Stimulated activated CD4-positive, alpha-beta T cell treated with anti-CD3 and anti-CD28 coated beads, Interleukin-4, amount 100 ng/mL, for 24 hours (primary cell): Measurements from ENCODE around the gene GART.

Source experiments
- DNase-seq: peaks from one replicate; pipeline ENCODE4 v3.0.0-alpha.2; 2020

The GART gene

DNA sequence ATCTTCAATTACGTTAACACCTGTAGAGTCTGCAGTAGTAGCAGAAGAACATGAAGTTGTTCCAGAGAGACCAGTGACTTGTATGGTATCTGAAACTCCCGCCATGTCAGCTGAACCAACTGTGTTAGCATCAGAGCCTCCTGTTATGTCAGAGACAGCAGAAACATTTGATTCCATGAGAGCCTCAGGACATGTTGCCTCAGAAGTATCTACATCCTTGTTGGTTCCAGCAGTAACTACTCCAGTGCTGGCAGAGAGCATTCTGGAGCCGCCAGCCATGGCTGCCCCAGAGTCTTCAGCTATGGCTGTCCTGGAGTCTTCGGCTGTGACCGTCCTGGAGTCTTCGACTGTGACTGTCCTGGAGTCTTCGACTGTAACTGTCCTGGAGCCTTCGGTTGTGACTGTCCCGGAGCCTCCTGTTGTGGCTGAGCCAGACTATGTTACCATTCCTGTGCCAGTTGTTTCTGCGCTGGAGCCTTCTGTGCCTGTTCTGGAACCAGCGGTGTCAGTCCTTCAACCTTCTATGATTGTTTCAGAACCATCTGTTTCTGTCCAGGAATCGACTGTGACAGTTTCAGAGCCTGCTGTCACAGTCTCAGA is 11.2 kb upstream of the GART start:
- no peak for DNase-seq

DNA sequence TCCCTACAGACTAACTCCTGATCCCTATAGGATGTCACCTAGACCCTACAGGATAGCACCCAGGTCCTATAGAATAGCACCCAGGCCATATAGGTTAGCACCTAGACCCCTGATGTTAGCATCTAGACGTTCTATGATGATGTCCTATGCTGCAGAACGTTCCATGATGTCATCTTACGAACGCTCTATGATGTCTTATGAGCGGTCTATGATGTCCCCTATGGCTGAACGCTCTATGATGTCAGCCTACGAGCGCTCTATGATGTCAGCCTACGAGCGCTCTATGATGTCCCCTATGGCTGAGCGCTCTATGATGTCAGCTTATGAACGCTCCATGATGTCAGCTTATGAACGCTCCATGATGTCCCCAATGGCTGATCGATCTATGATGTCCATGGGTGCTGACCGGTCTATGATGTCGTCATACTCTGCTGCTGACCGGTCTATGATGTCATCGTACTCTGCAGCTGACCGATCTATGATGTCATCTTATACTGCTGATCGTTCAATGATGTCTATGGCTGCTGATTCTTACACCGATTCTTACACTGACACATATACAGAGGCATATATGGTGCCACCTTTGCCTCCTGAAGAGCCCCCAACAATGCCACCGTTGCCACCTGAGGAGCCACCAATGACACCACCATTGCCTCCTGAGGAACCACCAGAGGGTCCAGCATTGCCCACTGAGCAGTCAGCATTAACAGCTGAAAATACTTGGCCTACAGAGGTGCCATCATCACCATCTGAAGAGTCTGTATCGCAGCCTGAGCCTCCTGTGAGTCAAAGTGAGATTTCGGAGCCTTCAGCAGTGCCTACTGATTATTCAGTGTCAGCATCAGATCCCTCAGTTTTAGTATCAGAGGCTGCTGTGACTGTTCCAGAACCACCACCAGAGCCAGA is 10.4 kb upstream of the GART start:
- DNase-seq = no peak

DNA sequence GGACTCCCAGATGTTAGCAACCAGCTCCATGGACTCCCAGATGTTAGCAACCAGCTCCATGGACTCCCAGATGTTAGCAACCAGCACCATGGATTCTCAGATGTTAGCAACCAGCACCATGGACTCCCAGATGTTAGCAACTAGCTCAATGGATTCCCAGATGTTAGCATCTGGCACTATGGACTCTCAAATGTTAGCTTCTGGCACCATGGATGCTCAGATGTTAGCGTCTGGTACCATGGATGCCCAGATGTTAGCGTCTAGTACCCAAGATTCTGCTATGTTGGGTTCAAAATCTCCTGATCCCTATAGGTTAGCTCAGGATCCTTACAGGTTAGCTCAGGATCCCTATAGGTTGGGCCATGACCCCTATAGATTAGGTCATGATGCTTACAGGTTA is 9.7 kb upstream of the GART start:
- no peak for DNase-seq

DNA sequence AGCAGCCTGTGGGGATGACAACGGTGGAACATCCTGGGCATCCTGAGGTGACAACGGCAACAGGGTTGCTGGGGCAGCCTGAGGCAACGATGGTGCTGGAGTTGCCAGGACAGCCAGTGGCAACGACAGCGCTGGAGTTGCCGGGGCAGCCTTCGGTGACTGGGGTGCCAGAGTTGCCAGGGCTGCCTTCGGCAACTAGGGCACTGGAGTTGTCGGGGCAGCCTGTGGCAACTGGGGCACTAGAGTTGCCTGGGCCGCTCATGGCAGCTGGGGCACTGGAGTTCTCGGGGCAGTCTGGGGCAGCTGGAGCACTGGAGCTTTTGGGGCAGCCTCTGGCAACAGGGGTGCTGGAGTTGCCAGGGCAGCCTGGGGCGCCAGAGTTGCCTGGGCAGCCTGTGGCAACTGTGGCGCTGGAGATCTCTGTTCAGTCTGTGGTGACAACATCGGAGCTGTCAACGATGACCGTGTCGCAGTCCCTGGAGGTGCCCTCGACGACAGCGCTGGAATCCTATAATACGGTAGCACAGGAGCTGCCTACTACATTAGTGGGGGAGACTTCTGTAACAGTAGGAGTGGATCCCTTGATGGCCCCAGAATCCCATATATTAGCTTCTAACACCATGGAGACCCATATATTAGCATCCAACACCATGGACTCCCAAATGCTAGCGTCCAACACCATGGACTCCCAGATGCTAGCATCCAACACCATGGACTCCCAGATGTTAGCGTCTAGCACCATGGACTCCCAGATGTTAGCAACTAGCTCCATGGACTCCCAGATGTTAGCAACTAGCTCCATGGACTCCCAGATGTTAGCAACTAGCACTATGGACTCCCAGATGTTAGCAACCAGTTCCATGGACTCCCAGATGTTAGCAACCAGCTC is 9.1 kb upstream of the GART start:
- no peak for DNase-seq

DNA sequence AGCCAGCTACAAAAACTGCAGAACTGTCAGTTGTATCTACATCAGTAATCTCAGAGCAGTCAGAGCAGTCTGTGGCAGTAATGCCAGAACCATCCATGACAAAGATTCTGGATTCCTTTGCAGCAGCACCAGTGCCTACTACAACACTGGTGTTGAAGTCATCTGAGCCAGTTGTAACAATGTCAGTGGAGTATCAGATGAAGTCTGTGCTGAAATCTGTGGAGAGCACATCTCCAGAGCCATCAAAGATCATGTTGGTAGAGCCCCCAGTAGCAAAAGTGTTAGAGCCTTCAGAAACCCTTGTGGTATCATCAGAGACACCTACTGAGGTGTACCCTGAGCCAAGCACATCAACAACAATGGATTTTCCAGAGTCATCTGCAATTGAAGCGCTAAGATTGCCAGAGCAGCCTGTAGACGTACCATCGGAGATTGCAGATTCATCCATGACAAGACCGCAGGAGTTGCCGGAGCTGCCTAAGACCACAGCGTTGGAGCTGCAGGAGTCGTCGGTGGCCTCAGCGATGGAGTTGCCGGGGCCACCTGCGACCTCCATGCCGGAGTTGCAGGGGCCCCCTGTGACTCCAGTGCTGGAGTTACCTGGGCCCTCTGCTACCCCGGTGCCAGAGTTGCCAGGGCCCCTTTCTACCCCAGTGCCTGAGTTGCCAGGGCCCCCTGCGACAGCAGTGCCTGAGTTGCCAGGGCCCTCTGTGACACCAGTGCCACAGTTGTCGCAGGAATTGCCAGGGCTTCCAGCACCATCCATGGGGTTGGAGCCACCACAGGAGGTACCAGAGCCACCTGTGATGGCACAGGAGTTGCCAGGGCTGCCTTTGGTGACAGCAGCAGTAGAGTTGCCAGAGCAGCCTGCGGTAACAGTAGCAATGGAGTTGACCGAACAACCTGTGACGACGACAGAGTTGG is 8.2 kb upstream of the GART start:
- no peak for DNase-seq

DNA sequence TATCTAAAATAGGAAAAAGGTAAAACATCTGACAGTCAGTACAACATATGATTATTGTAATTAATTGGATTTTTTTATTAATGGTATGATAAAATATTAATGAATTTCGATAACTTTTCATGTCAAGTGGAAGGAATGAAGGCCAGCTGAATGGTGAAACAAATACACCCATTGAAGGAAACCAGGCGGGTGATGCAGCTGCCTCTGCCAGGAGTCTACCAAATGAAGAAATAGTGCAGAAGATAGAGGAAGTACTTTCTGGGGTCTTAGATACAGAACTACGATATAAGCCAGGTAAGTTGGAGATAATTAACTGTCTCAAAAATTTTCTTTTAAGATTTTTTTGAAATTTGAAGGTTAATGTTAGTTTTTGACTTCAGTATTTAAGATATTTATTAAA is 4.2 kb upstream of the GART start:
- DNase-seq = no peak

DNA sequence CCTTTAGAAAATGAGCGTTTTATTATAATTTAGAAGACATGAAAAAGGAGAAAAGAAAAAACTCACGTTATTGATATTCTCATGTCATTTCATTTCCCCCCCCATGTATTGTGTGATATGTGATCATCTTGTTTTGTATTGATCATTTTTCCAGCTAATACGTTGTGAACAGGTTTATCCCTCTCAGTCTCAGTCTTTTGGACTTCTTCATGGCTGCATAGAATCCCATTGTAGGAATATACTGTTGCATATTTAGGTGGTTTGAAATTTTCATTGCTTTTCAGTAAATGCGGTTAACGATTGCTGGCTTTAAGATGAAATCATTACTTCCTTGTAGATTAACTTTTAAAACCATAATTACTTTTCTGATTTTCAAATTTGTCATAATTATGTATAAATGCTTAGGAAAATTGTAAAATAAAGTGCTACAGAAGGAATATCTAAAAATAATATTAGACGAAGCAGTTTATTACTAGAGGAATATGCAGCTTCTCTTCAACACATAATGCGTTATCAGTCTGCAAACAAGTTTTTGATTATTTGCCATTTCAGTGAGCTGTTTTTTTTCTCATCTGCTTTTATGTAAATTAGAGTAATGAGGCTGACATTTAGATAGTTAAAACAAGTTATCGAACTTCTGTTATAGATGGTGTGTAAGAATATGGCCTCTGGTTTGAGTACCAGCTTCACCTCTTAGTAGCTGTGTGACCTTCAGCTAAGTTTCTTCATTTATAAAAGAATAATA is 2.7 kb upstream of the GART start:
- no peak for DNase-seq

DNA sequence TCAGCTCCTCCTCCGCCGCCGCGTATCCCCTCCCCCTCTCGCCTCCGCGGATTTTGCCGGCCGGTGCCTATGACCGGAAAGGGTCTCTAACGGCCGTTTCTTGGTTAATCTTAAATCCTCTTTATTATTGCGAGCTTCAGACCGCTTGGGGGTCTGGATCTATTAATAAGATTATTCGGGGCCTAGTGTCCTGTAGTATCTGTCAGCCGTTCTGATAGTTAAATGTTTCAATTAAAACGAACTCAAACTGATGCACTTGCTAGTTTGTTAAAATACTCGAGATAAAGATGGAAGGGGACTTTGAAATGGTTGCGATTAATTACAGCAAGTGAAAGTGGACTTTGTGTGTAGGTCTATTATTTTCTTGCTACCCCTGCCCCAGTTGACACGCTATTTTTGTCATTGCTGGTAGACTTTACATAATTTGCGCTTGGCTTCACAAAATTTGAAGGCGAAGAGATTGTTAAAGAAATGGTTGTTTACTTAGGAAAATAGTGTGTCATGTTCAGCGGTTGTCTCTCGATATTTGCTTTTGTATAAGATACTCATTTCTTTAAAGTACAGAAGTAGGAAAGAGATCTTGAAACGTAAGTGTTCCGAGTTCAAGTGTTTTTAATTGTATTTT is 1.7 kb upstream of the GART start:
- peak; percentile 74 for DNase-seq

DNA sequence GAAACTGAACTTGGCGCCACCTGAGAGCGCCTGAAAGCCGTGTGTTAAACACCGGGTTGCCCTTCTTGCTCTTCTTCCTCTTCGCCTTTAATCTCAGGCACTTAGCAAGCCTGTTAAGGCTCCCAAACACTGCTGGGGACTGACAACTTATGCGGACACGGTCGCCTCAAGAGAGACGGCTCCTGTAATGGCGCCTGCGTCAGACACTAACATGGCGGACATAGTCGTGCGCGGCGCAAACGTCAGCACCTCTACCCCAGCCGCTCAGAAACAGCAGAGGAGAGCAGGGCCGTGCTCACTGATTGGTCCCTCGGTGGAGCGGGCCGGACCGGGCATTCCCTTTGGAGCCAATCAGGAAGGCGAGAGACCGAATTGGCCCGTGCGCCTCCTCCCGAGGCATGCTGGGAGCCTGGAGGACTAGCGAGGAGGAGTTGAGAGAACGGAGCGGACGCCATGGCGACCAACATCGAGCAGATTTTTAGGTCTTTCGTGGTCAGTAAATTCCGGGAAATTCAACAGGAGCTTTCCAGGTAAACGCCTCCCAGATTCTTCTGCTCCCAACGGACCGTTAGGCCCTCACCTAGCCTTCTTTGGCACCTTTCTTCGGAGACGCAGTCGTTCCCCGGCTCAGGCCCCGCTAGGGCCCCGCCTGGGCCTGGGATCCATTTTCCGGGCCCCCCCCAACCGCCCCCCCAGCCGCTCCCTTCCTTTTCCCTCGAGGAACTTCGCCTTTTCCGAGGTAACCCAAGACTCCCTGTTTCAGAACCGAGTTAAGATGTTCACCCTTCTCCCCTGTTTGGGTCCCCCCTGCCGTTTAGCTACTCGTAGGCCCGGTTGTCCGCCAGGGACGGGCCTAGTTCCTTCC is 955 bp upstream of the GART start, which contains the start of gene SON:
Gene SON, plus strand, starts transcription at position 399 of the 865 bp plus-strand sequence. Its CDS starts 55 bp downstream, at position 454.
- peak; percentile 98 for DNase-seq

DNA sequence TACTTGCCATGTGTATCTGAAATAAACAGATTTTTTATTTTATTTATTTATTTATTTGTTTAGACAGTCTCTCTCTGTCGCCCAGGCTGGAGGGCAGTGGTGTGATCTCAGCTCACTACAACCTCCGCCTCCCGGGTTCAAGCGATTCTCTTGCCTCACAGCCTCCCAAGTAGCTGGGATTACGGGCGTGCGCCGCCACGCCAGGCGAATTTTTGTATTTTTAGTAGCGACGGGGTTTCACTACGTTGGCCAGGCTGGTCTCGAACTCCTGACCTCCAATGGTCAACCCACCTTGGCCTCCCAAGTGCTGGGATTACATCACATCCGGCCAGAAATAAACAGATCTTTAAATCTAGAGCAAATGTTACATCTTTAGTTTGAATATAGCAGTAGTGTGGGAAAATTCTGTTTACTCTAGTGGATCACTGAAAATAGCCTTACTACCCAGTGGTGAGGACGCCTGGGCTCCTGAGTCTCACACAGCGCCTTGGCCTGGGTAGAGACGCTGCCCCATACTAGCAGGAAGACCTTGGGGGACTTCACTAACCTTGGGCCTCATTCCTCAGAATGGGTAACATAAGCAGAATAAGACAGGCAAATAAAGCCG is 709 bp downstream of the GART start:
- peak; percentile 22 for DNase-seq

DNA sequence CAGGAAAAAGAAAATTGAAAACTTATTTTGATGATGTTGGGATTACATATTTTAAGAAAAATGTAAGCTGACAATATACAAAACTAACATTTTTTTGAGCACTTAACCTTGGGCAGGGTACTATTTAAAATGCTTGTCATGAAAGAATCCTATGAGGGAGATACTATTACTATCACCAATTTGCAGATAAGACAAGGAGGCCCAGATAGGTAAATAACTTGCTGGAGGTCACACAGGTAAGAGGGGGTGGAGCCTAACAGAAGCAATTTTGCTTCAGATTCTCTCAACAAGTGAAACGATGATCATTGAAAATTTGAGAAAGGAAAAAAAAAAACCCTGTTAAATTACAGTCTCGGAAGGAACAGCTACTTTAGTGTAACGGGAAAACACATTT is 1.2 kb downstream of the GART start:
- DNase-seq = no peak

DNA sequence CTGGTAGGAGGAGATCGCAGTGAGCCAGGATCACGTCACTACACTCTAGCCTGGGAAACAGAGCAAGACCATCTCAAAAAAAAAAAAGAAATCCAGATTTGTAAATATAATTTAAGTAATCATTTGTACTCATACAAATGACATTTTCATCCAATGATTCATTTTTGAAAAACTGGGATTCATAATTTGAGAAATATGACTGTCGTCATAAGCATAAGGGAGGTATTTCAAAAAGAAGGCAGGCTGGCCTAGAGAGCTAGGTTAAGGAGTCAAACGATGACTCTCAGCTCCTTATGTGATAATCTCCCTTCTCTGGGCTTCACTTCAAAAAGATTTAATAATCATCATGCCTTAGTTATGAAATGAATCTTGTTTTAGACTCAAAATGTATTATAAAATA is 2.3 kb downstream of the GART start:
- no peak for DNase-seq

DNA sequence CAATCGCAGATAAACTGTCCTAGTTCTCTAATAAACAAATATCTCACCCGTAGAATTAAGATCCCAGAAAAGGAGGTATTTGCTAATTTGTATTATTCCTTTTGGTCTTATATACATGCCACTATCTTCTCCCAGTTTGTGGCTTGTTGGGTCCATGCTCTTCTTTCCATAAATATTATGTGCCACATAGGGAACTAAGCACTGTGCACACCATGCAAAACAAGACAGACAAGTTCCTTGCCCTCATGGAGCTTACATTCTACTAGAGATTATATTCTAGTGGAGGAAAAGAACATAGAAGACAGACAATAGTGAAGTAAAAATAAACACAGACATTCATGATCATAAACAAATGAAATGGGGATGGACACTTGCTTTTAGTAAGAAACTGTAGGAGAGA is 4.7 kb downstream of the GART start:
- no peak for DNase-seq

DNA sequence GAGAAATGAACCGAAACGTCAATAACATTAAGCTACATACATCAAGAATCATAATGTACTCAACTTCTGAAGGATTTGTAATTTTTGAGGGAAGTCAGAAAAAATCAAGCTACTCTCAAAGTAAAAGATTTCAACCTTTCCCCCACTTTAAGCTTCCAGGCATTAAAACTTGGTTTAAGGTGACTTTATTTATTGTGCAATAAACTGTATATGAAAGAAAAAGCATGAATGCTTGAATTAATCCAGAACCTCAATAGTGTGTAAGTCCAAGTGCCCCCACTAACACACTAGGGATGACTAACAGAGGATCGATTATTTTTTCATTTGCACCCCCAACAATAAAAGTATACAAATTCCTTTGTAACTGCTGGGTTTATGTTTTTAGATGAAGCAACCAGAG is 10.9 kb downstream of the GART start:
- no peak for DNase-seq

DNA sequence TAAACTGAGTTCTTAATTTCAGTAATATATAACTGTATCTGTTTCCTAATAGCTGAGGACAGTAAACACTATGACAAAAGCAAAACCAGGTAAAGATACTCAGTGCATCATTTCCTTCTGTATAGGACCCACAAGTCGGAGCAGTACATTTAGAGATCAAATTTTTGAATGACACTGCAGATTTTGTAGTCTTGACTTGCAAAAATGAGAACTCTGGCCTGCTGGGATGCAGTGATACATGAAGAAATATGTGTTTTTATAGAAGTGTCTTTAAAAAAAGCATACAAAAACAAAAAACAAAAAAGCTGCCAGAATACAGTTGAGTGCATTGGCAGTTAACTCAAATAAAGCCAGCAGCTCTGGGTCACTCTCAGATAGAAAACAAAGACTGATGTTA is 19.0 kb downstream of the GART start:
- no peak for DNase-seq

DNA sequence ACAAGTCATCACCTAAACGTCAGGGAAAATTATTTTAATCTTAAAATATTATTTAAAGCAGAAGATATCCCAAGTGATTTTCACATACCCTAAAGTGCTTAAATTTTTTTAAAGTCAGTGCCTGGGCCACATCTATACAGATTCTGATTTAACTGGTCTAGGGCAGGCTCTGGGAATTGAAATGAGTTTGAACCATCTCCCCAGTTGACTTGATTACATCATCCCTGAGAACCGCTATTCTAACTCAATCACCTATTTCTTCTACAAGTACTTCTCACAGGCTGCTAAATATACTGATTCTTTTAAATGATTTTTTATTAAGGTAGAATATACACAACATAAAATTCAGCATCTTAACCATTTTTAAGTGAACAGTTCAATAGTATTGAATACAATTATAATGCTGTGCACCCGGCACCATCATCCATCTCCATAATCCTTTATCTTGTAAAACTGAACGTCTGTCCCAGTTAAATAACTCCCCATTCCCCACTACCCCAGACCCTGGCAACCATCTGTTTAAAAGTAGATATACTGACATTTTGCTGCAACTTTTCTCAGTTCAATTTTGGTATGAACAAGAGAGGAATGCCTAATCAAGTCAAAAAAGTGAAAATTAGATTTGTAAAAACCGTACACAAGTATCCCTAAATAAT is 19.5 kb downstream of the GART start:
- DNase-seq = no peak

DNA sequence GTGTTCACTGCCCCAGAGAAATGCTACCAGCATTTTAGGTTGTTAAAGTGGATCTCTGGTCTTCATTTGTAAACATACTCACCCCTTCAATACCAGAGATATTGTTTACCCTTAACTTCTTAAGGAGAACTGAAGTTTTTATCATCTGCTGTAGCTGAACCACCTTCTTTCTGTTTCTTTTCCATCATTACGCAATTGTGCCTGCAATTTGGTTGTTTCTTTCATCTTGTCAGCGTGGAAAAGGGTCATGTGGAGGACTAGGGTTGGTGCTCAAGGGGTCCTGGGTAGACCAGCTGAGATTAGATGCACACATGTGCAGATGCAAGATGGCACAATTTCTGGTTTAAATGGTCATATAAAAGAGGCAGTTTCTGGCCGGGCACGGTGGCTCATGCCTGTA is 23.0 kb downstream of the GART start:
- DNase-seq = no peak

DNA sequence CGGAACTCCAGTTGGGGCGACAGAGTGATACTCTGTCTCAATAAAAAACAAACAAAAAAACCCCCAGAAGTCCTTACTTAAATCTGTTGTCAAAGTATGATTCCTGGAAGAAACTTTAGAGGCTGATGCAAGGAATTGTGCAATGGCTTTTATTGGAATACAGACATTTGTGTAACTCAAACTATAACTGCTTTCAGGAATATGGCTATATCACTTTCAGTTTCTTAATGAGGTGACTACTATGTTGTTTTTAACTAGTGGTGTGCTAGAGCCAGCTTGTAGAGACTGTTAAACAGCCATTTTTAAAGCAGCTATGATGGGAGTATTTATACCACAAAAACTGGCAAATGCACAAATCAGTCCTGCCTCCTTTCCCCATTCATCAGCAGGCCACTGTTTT is 27.7 kb downstream of the GART start:
- no peak for DNase-seq

DNA sequence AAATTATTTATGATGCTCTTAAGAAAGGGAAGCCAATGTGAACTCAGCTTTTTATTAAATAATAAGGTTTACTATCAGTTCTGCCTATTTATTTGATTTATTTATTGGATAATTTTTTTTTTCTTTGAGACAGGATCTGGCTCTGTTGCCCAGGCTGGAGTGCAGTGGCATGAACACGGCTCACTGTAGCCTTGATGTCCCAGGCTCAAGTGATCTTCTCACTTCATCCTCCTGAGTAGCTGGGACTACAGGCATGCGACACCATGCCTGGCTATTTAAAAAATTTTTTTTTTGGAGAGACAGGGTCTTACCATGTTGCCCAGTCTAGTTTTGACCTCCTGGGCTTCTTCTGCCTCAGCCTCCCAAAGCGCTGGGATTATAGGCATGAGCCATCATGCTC is 29.4 kb downstream of the GART start:
- no peak for DNase-seq
